CD4-positive, alpha-beta T cell treated with Interleukin-15 for 4 hours (primary cell): Measurements from ENCODE around the gene UQCRC2.
"Not testable (repeated sequence)": the region's sequence is repeated elsewhere in the genome, so short reads cannot be mapped to it uniquely, and the experiment has no call there.

Source experiments
- DNase-seq: peaks from one replicate; pipeline ENCODE4 v3.0.0-alpha.2; 2020; ENCODE audit warnings: low spot score

UQCRC2 gene

GRCh38 chr16:22010902-22011301 is 57.7 kb downstream of the UQCRC2 start:
- DNase-seq = no peak

- no peak for DNase-seq
Measured at GRCh38 chr16:22012241-22012640, 59.1 kb downstream of the UQCRC2 start.

GRCh38 chr16:22013486-22013885 is 60.3 kb downstream of the UQCRC2 start:
- no peak for DNase-seq

GRCh38 chr16:22014271-22014873 is 61.2 kb downstream of the UQCRC2 start:
- DNase-seq = no peak

- DNase-seq = no peak
Measured at GRCh38 chr16:22016927-22017326, 63.8 kb downstream of the UQCRC2 start.

- no peak for DNase-seq
Measured at GRCh38 chr16:22018559-22018958, 65.4 kb downstream of the UQCRC2 start.

GRCh38 chr16:22022151-22022550 is 69.0 kb downstream of the UQCRC2 start:
- no peak for DNase-seq

GRCh38 chr16:22023505-22023904 is 70.3 kb downstream of the UQCRC2 start:
- no peak for DNase-seq

- DNase-seq = not testable (repeated sequence)
Measured at GRCh38 chr16:22024785-22025184, 71.6 kb downstream of the UQCRC2 start.

- DNase-seq = no peak
Measured at GRCh38 chr16:22027633-22028032, 74.5 kb downstream of the UQCRC2 start.

- DNase-seq = no peak
Measured at GRCh38 chr16:22029632-22030031, 76.5 kb downstream of the UQCRC2 start.

- DNase-seq = no peak
Measured at GRCh38 chr16:22030087-22030812, 77.1 kb downstream of the UQCRC2 start.

- DNase-seq = no peak
Measured at GRCh38 chr16:22031483-22032083, 78.4 kb downstream of the UQCRC2 start.
